ENCODE results near the gene HSF5. TPM values are rescaled to one million over a fixed set of nuclear protein-coding genes. Genes with fewer than 3 reads are reported as not detected.

Gene HSF5
- total RNA-seq, 2 experiments from 2014 or later: 2.6 to 3.1 TPM

DNA sequence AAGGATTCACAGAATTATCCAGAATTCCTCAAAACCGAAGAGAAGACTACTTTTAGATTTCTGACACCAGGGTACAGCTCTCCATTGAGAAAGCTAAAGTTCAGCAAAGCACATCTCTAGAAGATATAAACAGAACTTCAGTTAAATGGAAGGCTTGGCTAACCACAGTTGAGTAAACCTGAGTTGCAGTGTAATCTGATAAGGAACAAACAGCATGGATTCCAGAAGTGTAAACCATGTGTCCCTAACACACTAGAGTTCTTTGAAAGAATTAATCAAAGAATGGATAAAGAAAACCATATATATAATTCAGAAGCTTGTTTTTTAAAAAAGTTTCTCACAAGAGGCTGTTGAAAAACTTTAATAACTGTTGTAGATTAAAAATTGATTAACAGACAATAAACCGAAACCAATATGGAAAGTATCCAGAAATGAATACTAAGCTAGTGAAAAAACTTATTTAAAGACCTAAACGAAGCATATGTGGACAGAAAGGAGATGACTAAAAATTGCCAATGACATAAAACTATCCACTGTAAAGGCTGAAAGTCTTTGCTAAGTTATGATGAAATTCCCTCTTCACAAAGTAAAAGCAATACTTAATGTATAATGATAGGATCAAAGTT lies 75.1 kb downstream of the HSF5 start:
- DNase-seq: no peak
- H3K4me3 Mint-ChIP-seq: no peak overlapping the region
- H3K27ac Mint-ChIP-seq: peak overlapping the region; percentile 70
- intact Hi-C loops (cut with DNase I, micrococcal nuclease): loop anchor here in 1 of 2 experiments (1.0 kb wide), 2 partner anchors 60 to 96 kb away; no protein-coding TSS in a partner anchor
- H3K36me3 Mint-ChIP-seq (ENCODE audit: low read depth): no peaks in the 10 kb centered on the region
- peaks cover 37% of the 10 kb centered on the region for H3K4me1 Mint-ChIP-seq
- H3K9me3 Mint-ChIP-seq (ENCODE audit: low read depth): no peaks in the 10 kb centered on the region
- no peaks in the 10 kb centered on the region for H3K27me3 Mint-ChIP-seq
- peak; percentile 24 for ATAC-seq
- POLR2A ChIA-PET: interaction anchor here (1.4 to 1.6 kb wide), 4 partner anchors 31 to 81 kb away, joined by 4 read pairs; no protein-coding TSS in a partner anchor
- CTCF ChIA-PET: interaction anchor here (0.9 to 5.1 kb wide), 10 partner anchors 18 to 107 kb away, joined by 3 to 94 read pairs (median 4); partner anchors contain the start of gene SUPT4H1

DNA sequence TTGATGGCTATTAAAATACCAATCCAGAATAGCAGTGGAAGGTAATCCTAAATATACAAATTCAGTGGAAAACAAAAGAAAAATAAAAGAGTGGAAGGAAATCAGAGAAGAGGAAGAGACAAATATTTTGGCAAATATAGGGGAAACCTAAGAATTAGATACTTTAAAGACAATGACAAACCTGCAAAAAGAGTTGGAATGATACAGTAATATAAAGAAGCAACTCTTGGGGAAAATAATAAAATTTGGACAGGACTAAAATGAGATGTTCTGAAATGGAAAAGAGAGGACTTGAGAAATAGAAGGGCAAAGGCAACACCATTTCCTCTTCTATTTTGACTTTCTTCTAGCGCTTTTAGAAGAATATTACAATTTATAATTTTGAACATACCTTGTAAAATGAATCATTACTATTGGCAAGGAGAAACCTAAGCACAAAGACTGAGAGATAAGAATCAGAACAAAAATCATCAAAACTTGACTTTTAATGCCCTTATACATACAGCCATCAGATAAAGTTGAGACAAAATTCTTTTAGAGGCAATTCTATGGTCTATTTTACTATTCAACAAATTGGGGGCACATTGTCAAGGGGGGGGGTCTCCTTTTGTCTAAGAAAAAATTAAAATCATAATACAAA lies 76.0 kb downstream of the HSF5 start:
- peaks cover 28% of the 10 kb centered on the region for H3K4me1 Mint-ChIP-seq
- H3K27ac Mint-ChIP-seq: no peak overlapping the region
- no peaks in the 10 kb centered on the region for H3K27me3 Mint-ChIP-seq
- no peak for ATAC-seq
- H3K36me3 Mint-ChIP-seq (ENCODE audit: low read depth): no peaks in the 10 kb centered on the region
- POLR2A ChIA-PET: interaction anchor here (1.4 to 1.6 kb wide), 3 partner anchors 30 to 80 kb away, joined by 4 read pairs; no protein-coding TSS in a partner anchor
- CTCF ChIA-PET: interaction anchor here (0.9 to 1.7 kb wide), 8 partner anchors 28 to 95 kb away, joined by 3 to 9 read pairs (median 6); partner anchors contain the start of gene SUPT4H1
- intact Hi-C loops (cut with DNase I, micrococcal nuclease): no loop called here
- no peaks in the 10 kb centered on the region for H3K9me3 Mint-ChIP-seq (ENCODE audit: low read depth)
- DNase-seq: no peak
- no peak overlapping the region for H3K4me3 Mint-ChIP-seq

- CTCF ChIA-PET: interaction anchor here (0.8 to 1.7 kb wide), 4 partner anchors 8 to 108 kb away, joined by 3 to 9 read pairs (median 4); no protein-coding TSS in a partner anchor
- Mint-ChIP-seq H3K9me3 (ENCODE audit: low read depth) (no peaks in the 10 kb centered on the region), H3K4me3 (no peak overlapping the region), H3K4me1 (peaks cover 24% of the 10 kb centered on the region), H3K27ac (no peak overlapping the region), H3K36me3 (ENCODE audit: low read depth) (no peaks in the 10 kb centered on the region), H3K27me3 (no peaks in the 10 kb centered on the region)
- no peak for ATAC-seq
- POLR2A ChIA-PET: no interaction called here
- intact Hi-C loops (cut with DNase I, micrococcal nuclease): no loop called here
- no peak for DNase-seq
These were observed 76.8 kb downstream of the HSF5 start for GRCh38 chr17:58411408-58411894.

DNA sequence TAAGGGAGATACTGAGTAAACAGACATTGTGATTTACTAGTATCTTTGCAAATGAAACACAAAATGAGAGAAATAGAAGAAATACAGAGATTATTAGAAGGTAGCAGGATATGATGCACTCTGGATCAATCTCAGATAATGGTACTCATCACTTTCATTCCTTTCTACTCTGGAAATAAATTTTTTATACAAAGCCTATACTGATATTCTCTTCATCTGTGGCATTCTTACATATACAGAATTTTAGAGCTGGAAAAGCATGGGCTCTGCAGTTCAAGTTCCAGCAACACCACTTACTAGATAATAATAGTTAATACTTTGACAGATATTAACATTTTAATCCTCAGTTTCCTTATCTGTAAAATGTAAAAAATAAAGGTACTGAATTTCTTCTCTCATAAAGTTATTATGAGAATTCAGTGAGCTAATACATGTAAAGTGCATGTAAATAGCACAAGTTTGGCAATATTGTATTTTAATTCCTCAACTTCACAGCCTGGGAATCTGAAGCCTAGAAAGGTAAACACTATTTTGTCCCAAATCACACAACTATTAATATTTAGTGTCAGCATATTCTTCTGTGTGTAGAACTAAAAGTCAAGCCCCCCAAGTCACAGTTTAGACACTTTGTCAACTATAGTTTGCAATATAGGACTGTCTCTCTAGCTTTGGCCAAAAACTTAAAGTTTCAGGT lies 77.3 kb downstream of the HSF5 start:
- intact Hi-C loops (cut with DNase I, micrococcal nuclease): no loop called here
- Mint-ChIP-seq H3K4me1 (peaks cover 21% of the 10 kb centered on the region), H3K27me3 (no peaks in the 10 kb centered on the region), H3K36me3 (ENCODE audit: low read depth) (no peaks in the 10 kb centered on the region), H3K27ac (no peak overlapping the region), H3K9me3 (ENCODE audit: low read depth) (no peaks in the 10 kb centered on the region), H3K4me3 (no peak overlapping the region)
- ChIA-PET CTCF (interaction anchor here (0.8 to 1.7 kb wide), 4 partner anchors 9 to 107 kb away, joined by 3 to 9 read pairs (median 4); no protein-coding TSS in a partner anchor), POLR2A (no interaction called here)
- DNase-seq (no peak), ATAC-seq (no peak)

DNA sequence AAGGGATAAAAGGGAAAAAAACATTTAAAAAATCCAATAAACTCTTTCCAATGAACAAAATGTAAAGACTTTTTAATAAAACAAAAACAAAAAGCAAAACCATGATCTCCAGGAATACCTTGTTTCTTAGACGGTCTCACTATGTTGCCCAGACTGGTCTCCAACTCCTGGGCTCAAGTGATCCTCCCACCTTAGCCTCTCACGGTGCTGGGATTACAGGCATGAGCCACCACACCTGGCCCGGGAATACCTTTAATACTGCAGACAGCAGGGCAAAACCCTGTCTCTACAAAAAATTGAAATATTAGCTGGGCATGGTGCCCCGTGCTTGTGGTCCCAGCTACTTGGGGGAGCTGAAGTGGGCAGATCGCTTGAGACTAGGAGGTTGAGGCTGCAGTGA lies 78.8 kb downstream of the HSF5 start:
- H3K27me3 Mint-ChIP-seq: no peaks in the 10 kb centered on the region
- peaks cover 19% of the 10 kb centered on the region for H3K4me1 Mint-ChIP-seq
- no peak for ATAC-seq
- intact Hi-C loops (cut with DNase I, micrococcal nuclease): no loop called here
- no peak for DNase-seq
- H3K4me3 Mint-ChIP-seq: no peak overlapping the region
- H3K9me3 Mint-ChIP-seq (ENCODE audit: low read depth): no peaks in the 10 kb centered on the region
- no peaks in the 10 kb centered on the region for H3K36me3 Mint-ChIP-seq (ENCODE audit: low read depth)
- CTCF ChIA-PET: interaction anchor here (0.8 kb wide), 1 partner anchor 92 kb away, joined by 3 read pairs; no protein-coding TSS in a partner anchor
- POLR2A ChIA-PET: no interaction called here
- no peak overlapping the region for H3K27ac Mint-ChIP-seq

- H3K27me3 Mint-ChIP-seq: no peaks in the 10 kb centered on the region
- DNase-seq (no peak), ATAC-seq (no peak)
- CTCF ChIA-PET: interaction anchor here (1.5 kb wide), 1 partner anchor 14 kb away, joined by 11 read pairs; the partner anchor contains the start of gene RNF43
- no peak overlapping the region for H3K4me3 Mint-ChIP-seq
- no peak overlapping the region for H3K27ac Mint-ChIP-seq
- intact Hi-C loops (cut with DNase I, micrococcal nuclease): loop anchor here in 1 of 2 experiments (2.0 kb wide), 1 partner anchor 31 kb away; no protein-coding TSS in a partner anchor
- no peaks in the 10 kb centered on the region for H3K36me3 Mint-ChIP-seq (ENCODE audit: low read depth)
- POLR2A ChIA-PET: no interaction called here
- H3K9me3 Mint-ChIP-seq (ENCODE audit: low read depth): no peaks in the 10 kb centered on the region
- peaks cover 13% of the 10 kb centered on the region for H3K4me1 Mint-ChIP-seq
These were observed 84.9 kb downstream of the HSF5 start for GRCh38 chr17:58403311-58403710.

DNA sequence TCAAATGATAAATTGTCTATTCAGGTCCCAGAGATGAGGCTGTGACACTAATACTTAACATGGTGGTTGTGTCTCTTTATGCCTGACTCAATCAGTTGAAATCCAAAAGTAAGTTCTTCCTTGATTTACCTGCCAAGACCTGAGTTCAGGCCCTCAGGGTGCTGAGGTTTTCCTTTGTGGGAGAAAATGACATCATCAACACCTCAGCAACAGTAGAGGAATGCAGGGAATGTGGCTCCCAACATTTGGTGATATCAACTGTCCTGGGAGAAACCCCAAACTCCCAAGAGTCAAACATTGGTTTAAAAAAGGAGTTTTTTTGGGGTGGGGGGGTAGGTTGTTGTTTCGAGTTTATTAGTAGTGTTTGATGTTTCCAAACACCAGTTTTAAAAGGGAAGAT lies 85.5 kb downstream of the HSF5 start:
- intact Hi-C loops (cut with DNase I, micrococcal nuclease): loop anchor here in 1 of 2 experiments (2.0 kb wide), 1 partner anchor 30 kb away; no protein-coding TSS in a partner anchor
- Mint-ChIP-seq H3K4me3 (no peak overlapping the region), H3K9me3 (ENCODE audit: low read depth) (no peaks in the 10 kb centered on the region), H3K27me3 (no peaks in the 10 kb centered on the region), H3K4me1 (peaks cover 13% of the 10 kb centered on the region), H3K27ac (no peak overlapping the region), H3K36me3 (ENCODE audit: low read depth) (no peaks in the 10 kb centered on the region)
- CTCF ChIA-PET: interaction anchor here (0.6 to 1.5 kb wide), 3 partner anchors 15 to 85 kb away, joined by 3 to 11 read pairs (median 5); partner anchors contain the start of gene RNF43
- ATAC-seq: no peak
- POLR2A ChIA-PET: interaction anchor here (0.6 kb wide), 1 partner anchor 1321 kb away, joined by 8 read pairs; no protein-coding TSS in a partner anchor
- no peak for DNase-seq

DNA sequence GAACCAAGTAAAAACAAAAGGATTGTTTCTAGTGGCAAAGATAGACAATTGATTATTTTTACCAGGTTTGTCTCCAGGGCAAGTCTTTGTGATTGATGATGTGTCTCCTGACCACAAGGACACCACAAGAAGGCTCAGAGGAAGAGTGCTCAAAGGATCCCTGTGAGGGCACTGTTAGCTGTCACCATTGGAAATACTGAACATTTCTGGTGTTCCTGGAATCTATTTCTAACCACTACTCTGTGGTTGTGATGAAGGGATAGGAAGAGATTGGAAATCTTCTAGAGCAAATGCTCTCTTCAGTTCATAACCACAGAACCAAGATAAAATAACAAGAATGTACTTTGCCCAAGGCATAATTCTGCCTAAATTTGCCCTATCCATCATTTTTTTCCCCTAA lies 86.2 kb downstream of the HSF5 start:
- H3K27me3 Mint-ChIP-seq: no peaks in the 10 kb centered on the region
- CTCF ChIA-PET: interaction anchor here (0.6 to 1.0 kb wide), 2 partner anchors 64 to 84 kb away, joined by 3 to 5 read pairs; no protein-coding TSS in a partner anchor
- ATAC-seq: peak; percentile 57
- intact Hi-C loops (cut with DNase I, micrococcal nuclease): loop anchor here in 1 of 2 experiments (2.0 kb wide), 1 partner anchor 29 kb away; no protein-coding TSS in a partner anchor
- POLR2A ChIA-PET: interaction anchor here (0.6 kb wide), 1 partner anchor 1320 kb away, joined by 8 read pairs; no protein-coding TSS in a partner anchor
- H3K4me3 Mint-ChIP-seq: no peak overlapping the region
- no peaks in the 10 kb centered on the region for H3K36me3 Mint-ChIP-seq (ENCODE audit: low read depth)
- H3K4me1 Mint-ChIP-seq: peaks cover 13% of the 10 kb centered on the region
- H3K9me3 Mint-ChIP-seq (ENCODE audit: low read depth): no peaks in the 10 kb centered on the region
- H3K27ac Mint-ChIP-seq: peak overlapping the region; percentile 2
- peak; percentile 13 for DNase-seq

GRCh38 chr17:58401287-58401686 lies 86.9 kb downstream of the HSF5 start:
- ChIA-PET CTCF (no interaction called here), POLR2A (no interaction called here)
- DNase-seq (no peak), ATAC-seq (no peak)
- intact Hi-C loops (cut with DNase I, micrococcal nuclease): no loop called here
- Mint-ChIP-seq H3K36me3 (ENCODE audit: low read depth) (no peaks in the 10 kb centered on the region), H3K27me3 (no peaks in the 10 kb centered on the region), H3K9me3 (ENCODE audit: low read depth) (no peaks in the 10 kb centered on the region), H3K4me1 (peaks cover 13% of the 10 kb centered on the region), H3K27ac (no peak overlapping the region), H3K4me3 (no peak overlapping the region)

GRCh38 chr17:58400826-58401225 lies 87.4 kb downstream of the HSF5 start:
- intact Hi-C loops (cut with DNase I, micrococcal nuclease): no loop called here
- DNase-seq (no peak), ATAC-seq (no peak)
- Mint-ChIP-seq H3K27me3 (no peaks in the 10 kb centered on the region), H3K36me3 (ENCODE audit: low read depth) (no peaks in the 10 kb centered on the region), H3K9me3 (ENCODE audit: low read depth) (no peaks in the 10 kb centered on the region), H3K27ac (no peak overlapping the region), H3K4me3 (no peak overlapping the region), H3K4me1 (peaks cover 13% of the 10 kb centered on the region)
- ChIA-PET POLR2A (interaction anchor here (0.9 kb wide), 1 partner anchor 17 kb away, joined by 3 read pairs; no protein-coding TSS in a partner anchor), CTCF (interaction anchor here (0.6 to 1.2 kb wide), 5 partner anchors 12 to 97 kb away, joined by 3 to 6 read pairs (median 3); no protein-coding TSS in a partner anchor)

- CTCF ChIA-PET: interaction anchor here (0.6 to 1.2 kb wide), 7 partner anchors 11 to 200 kb away, joined by 3 to 6 read pairs (median 4); partner anchors contain the start of gene RNF43
These were observed 88.2 kb downstream of the HSF5 start for GRCh38 chr17:58399974-58400373.

More at GRCh38 chr17:58399974-58400373, 88.2 kb downstream of the HSF5 start:
- no peak overlapping the region for H3K4me3 Mint-ChIP-seq
- H3K27ac Mint-ChIP-seq: no peak overlapping the region
- H3K36me3 Mint-ChIP-seq (ENCODE audit: low read depth): no peaks in the 10 kb centered on the region
- intact Hi-C loops (cut with DNase I, micrococcal nuclease): no loop called here
- DNase-seq (no peak), ATAC-seq (no peak)
- no peaks in the 10 kb centered on the region for H3K9me3 Mint-ChIP-seq (ENCODE audit: low read depth)
- POLR2A ChIA-PET: interaction anchor here (0.9 kb wide), 1 partner anchor 16 kb away, joined by 3 read pairs; no protein-coding TSS in a partner anchor
- no peaks in the 10 kb centered on the region for H3K27me3 Mint-ChIP-seq
- peaks cover 13% of the 10 kb centered on the region for H3K4me1 Mint-ChIP-seq

All from activated CD4-positive, alpha-beta T cell treated with anti-CD3 and anti-CD28 coated beads for 36 hours (primary cell).